PC-3 (cell line): ENCODE results near the gene CARMIL1. TPM values are rescaled to one million over a fixed set of nuclear protein-coding genes. Genes with fewer than 3 reads are reported as not detected.

Experiments
- ATAC-seq: fragments of 200-7000 bp; cut with Tn5 transposase; 2 replicates; pipeline ENCODE4 v1.9.1; 2020; ENCODE audit warnings: mild to moderate bottlenecking, moderate library complexity
- BruUV-seq: library from RNA; stranded (reverse); fragments of 400-500 nt; replicated peaks from 2 replicates; lab custom pipeline; 2021; lab: Mats Ljungman, UMichigan
- CTCF ChIA-PET: fragments of 300-600 bp; sonication (Branson Sonifier 250); formaldehyde crosslinking; loops from one replicate; lab custom pipeline; 2022; ENCODE audit warnings: antibody characterized with exemption; lab: Charles Lee
- POLR2A ChIA-PET: fragments of 300-600 bp; sonication (Branson Sonifier 250); formaldehyde crosslinking; loops from one replicate; lab custom pipeline; 2022; ENCODE audit warnings: antibody characterized with exemption; ENCODE audit not compliant: unreplicated experiment; lab: Charles Lee
- DNase-seq: peaks from one replicate; pipeline ENCODE4 v3.0.0-alpha.2; 2015
- H2AFZ ChIP-seq: fragments of 300-600 bp; sonication (generic); 2 replicates; pipeline ENCODE4 v1.6.0; 2016; ENCODE audit warnings: antibody characterized with exemption, low read length
- H3F3A ChIP-seq: fragments of 300-600 bp; sonication (generic); one replicate; pipeline ENCODE4 v1.6.0; 2017; ENCODE audit warnings: antibody characterized with exemption, low read length, control low read depth, mild to moderate bottlenecking; ENCODE audit not compliant: unreplicated experiment
- H3K27ac ChIP-seq: fragments of 300-600 bp; sonication (generic); 2 replicates; pipeline ENCODE4 v1.5.1; 2016; ENCODE audit warnings: mild to moderate bottlenecking, low read length
- H3K27me3 ChIP-seq: fragments of 300-600 bp; sonication (generic); 2 replicates; pipeline ENCODE4 v1.6.1; 2016; ENCODE audit warnings: low read length, mixed read lengths
- H3K36me3 ChIP-seq: fragments of 300-600 bp; sonication (generic); 2 replicates; pipeline ENCODE4 v1.6.1; 2016; ENCODE audit warnings: low read depth, mixed run types, low read length, mixed read lengths
- H3K4me1 ChIP-seq: fragments of 300-600 bp; sonication (generic); 2 replicates; pipeline ENCODE4 v1.5.1; 2016; ENCODE audit warnings: low read length; ENCODE audit not compliant: insufficient read depth
- H3K4me2 ChIP-seq: fragments of 300-600 bp; sonication (generic); 2 replicates; pipeline ENCODE4 v1.6.0; 2016; ENCODE audit warnings: low read length
- H3K4me3 ChIP-seq: fragments of 300-600 bp; sonication (generic); 2 replicates; pipeline ENCODE4 v1.5.1; 2016; ENCODE audit warnings: mild to moderate bottlenecking, low read length, mixed read lengths
- H3K79me2 ChIP-seq: fragments of 300-600 bp; sonication (generic); 2 replicates; pipeline ENCODE4 v1.6.1; 2017; ENCODE audit warnings: low read length, mixed read lengths
- H3K9ac ChIP-seq: fragments of 300-600 bp; sonication (generic); 2 replicates; pipeline ENCODE4 v1.6.0; 2016; ENCODE audit warnings: mild to moderate bottlenecking, low read length
- H3K9me2 ChIP-seq: fragments of 300-600 bp; sonication (generic); replicated peaks from 2 replicates; pipeline ENCODE4 v1.6.1; 2016; ENCODE audit warnings: mixed run types, low read length, mixed read lengths
- H3K9me3 ChIP-seq: fragments of 300-600 bp; sonication (generic); 2 replicates; pipeline ENCODE4 v1.6.1; 2016; ENCODE audit warnings: low read length, mixed read lengths
- H4K20me1 ChIP-seq: fragments of 300-600 bp; sonication (generic); 2 replicates; pipeline ENCODE4 v1.6.1; 2016; ENCODE audit warnings: low read length, mixed read lengths
- CTCF ChIP-seq: fragments of 300-600 bp; sonication (generic); conservative IDR thresholded peaks from 2 replicates; pipeline ENCODE4 v1.5.1; 2017; ENCODE audit warnings: antibody characterized with exemption, low read depth, mild to moderate bottlenecking, low read length
- EZH2 ChIP-seq: fragments of 300-600 bp; sonication (generic); IDR thresholded peaks from one replicate; pipeline ENCODE4 v1.6.1; 2017; ENCODE audit warnings: antibody characterized with exemption, mild to moderate bottlenecking, low read length; ENCODE audit not compliant: unreplicated experiment
- EZH2phosphoT487 ChIP-seq: fragments of 300-600 bp; sonication (generic); IDR thresholded peaks from 2 replicates; pipeline ENCODE4 v1.6.1; 2018; ENCODE audit warnings: mild to moderate bottlenecking, antibody characterized with exemption, low read length, borderline replicate concordance
- intact Hi-C: fragments of 100-400 bp; cut with micrococcal nuclease; formaldehyde crosslinking; loops from 2 replicates; pipeline ENCODE4 v1.9.0; 2023
- total RNA-seq: library from RNA; depleted of rRNA; stranded (reverse); fragments of >200 nt; gene quantifications from 2 replicates; pipeline ENCODE4 v1.2.3, GENCODE V29; 2014

Gene CARMIL1
- total RNA-seq, 1 experiment from 2014 or later, result 22.0 TPM

- POLR2A ChIA-PET, result interaction anchor here (0.6 kb wide), 1 partner anchor 414 kb away, joined by 3 read pairs; no protein-coding TSS in a partner anchor
Observed at GRCh38 chr6:25614052-25614451, 334.9 kb downstream of the CARMIL1 start.

GRCh38 chr6:25615471-25615870 is 336.3 kb downstream of the CARMIL1 start:
- POLR2A ChIA-PET, result no interaction called here
- CTCF ChIA-PET, result no interaction called here
- BruUV-seq, result no TSS peak
- Histone ChIP-seq H3K9me3 (no peaks in the 10 kb centered on the region), H3K79me2 (no peaks in the 10 kb centered on the region), H3K4me3 (no peak overlapping the region), H3K4me1 (no peaks in the 10 kb centered on the region), H3K9ac (no peak overlapping the region), H4K20me1 (no peaks in the 10 kb centered on the region), H3K4me2 (no peak overlapping the region), H3K27me3 (no peaks in the 10 kb centered on the region), H3K36me3 (no peaks in the 10 kb centered on the region), H2AFZ (no peak overlapping the region), H3K9me2 (no peaks in the 10 kb centered on the region), H3K27ac (no peak overlapping the region), H3F3A (no peaks in the 10 kb centered on the region)
- ATAC-seq, result no peak
- TF ChIP-seq CTCF (no peak), EZH2 (no peak), EZH2phosphoT487 (no peak)
- DNase-seq, result no peak
- intact Hi-C loops, result loop anchor here (10.0 kb wide), 1 partner anchor 329 kb away; no protein-coding TSS in a partner anchor

More at GRCh38 chr6:25614052-25614451, 334.9 kb downstream of the CARMIL1 start:
- no peak overlapping the region for H3K4me3 ChIP-seq
- BruUV-seq, result no TSS peak
- H3K27ac ChIP-seq, result no peak overlapping the region
- DNase-seq (no peak), ATAC-seq (no peak)
- no peaks in the 10 kb centered on the region for H4K20me1 ChIP-seq
- H3K9me3 ChIP-seq, result no peaks in the 10 kb centered on the region
- no peaks in the 10 kb centered on the region for H3K27me3 ChIP-seq
- H3F3A ChIP-seq, result no peaks in the 10 kb centered on the region
- H3K4me1 ChIP-seq, result no peaks in the 10 kb centered on the region
- H3K9ac ChIP-seq, result no peak overlapping the region
- no peaks in the 10 kb centered on the region for H3K36me3 ChIP-seq
- CTCF ChIA-PET, result no interaction called here
- intact Hi-C loops, result loop anchor here (10.0 kb wide), 1 partner anchor 331 kb away; no protein-coding TSS in a partner anchor
- TF ChIP-seq EZH2phosphoT487 (no peak), CTCF (no peak), EZH2 (no peak)
- no peak overlapping the region for H2AFZ ChIP-seq
- H3K79me2 ChIP-seq, result no peaks in the 10 kb centered on the region
- no peaks in the 10 kb centered on the region for H3K9me2 ChIP-seq
- no peak overlapping the region for H3K4me2 ChIP-seq

GRCh38 chr6:25617997-25618396 is 338.8 kb downstream of the CARMIL1 start:
- Histone ChIP-seq H4K20me1 (no peaks in the 10 kb centered on the region), H3K9ac (no peak overlapping the region), H3K27ac (no peak overlapping the region), H3K9me3 (no peaks in the 10 kb centered on the region), H3K4me1 (no peaks in the 10 kb centered on the region), H3K79me2 (no peaks in the 10 kb centered on the region), H2AFZ (no peak overlapping the region), H3K4me3 (no peak overlapping the region), H3K27me3 (no peaks in the 10 kb centered on the region), H3F3A (no peaks in the 10 kb centered on the region), H3K9me2 (no peaks in the 10 kb centered on the region), H3K36me3 (no peaks in the 10 kb centered on the region), H3K4me2 (no peak overlapping the region)
- BruUV-seq, result no TSS peak
- POLR2A ChIA-PET, result no interaction called here
- no peak for TF ChIP-seq EZH2phosphoT487
- TF ChIP-seq CTCF, result no peak
- no peak for TF ChIP-seq EZH2
- ATAC-seq (no peak), DNase-seq (no peak)
- intact Hi-C loops, result loop anchor here (10.0 kb wide), 1 partner anchor 327 kb away; no protein-coding TSS in a partner anchor
- CTCF ChIA-PET, result interaction anchor here (0.7 kb wide), 1 partner anchor 57 kb away, joined by 5 read pairs; no protein-coding TSS in a partner anchor
